ENCODE measurements around the gene ZNF529.
"Not testable (repeated sequence)": the region's sequence is repeated elsewhere in the genome, so short reads cannot be mapped to it uniquely, and the experiment has no call there.

Gene ZNF529

GRCh38 chr19:36573020-36573894 is at the start of gene ZNF529:
TSS of gene ZNF529 (minus strand) at chr19:36573292. CDS start at chr19:36572346, 946 bp downstream.
- peak; percentile 89 for DNase-seq

GRCh38 chr19:36605877-36606478 is 32.9 kb upstream of the ZNF529 start:
- no peak for DNase-seq

DNA sequence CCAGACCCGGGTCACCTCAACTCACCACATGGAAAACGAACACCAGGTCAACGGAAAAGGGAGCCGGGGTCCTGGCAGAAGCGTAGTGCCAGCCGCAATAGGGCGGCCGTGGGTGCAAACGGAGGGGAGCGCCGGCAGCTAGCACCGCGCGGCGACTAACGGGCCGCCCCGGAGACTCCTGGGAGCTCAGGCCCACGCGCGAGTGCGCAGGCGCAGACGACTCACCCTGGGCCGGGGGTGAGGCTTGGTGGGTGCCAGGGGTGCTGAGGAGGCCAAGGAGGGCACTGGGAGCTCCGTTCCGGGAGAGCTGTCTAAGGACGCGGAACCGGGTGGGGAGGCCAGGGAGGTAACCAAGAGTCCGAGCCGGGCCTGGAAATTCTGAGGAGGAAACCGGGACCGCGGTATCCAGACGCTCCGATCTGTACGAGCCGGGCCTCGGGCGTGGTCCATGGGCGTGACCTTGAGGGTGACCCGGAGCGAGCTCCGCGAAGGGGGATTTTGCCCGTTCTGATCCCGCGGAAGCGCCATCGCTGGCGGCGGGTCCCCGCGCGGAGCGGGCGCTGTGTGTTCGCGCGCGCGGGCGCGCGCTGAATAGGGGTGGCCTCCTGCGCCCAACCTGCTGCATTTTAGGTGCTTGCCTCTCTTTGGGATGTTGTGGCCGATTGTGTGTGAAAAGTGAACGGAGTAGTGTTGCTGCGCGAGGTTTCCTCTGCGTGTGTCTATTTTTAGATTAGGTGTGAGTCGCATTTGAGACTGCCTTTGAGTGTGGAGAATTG is 32.2 kb upstream of the ZNF529 start, which contains the start of gene ZNF382:
Gene ZNF382, plus strand, starts transcription at position 213 of the 776 bp plus-strand sequence. CDS start 4,602 bp downstream, outside the sequence.
- DNase-seq, result peak; percentile 92

- DNase-seq, result peak; percentile 91
Measured at GRCh38 chr19:36604656-36605100, 31.6 kb upstream of the ZNF529 start.

DNA sequence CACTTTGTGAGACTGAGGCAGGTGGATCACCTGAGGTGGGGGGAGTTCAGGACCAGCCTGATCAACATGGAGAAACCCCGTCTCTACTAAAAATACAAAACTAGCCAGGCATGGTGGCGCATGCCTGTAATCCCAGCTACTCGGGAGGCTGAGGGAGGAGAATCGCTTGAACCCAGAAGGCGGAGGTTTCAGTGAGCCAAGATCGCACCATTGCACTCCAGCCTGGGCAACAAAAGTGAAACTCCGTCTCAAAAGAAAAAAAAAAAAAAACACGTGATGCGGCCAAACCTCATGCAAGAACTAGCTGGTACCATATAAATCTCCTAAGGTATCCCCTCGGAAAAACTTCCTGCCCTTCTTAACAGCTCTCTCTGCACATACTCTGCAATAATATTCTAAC is 29.6 kb upstream of the ZNF529 start:
- DNase-seq, result not testable (repeated sequence)

DNA sequence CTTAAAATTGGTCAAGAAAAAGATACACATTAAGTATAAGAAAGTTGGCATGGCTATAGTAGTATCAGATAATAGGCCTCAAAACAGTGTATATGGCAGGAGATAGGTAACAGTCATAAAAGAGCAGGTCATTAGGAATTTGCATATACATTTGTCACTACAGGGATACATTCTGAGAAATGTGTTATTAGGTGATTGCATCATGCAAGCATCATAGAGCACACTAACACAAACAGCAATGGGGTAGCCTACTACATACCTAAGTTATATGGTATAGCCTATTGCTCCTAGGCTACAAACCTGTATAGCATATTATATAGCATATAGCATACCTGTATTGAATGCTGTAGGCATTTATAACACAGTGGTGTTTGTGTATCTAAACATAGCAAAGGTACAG is 6.2 kb upstream of the ZNF529 start:
- no peak for DNase-seq

DNA sequence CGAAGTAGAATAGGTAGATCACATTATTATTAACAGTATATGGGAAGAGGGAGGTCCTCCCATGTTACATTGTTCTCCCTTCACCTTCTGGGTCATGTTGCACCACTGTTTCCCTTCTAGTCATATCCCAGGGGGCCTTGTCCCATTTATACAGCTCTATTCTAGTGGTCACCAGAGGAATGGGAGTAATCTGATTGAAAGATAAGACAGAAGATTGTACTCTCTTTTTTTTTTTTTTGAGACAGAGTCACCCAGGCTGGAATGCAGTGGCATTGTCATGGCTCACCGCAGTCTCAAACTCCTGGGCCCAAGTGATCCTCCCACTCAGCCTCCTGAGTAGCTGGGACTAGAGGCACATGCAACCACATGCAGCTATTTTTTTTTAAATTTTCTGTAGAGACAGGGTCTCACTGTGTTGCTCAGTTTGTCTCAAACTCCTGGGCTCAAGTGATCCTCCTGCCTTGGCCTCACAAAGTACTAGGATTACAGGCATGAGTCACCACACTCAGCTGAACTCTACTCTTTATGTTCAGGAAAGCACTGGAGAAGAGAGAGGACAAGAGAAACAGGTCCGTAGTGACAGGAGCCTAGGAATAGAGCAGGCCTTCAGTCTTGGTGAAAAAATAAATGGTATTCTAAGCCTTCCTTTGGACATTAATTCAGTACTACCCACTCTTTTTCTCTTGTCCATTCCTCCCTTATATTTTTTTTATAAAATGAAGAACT is 4.3 kb upstream of the ZNF529 start:
- no peak for DNase-seq

- no peak for DNase-seq
Measured at GRCh38 chr19:36574741-36575140, 1.6 kb upstream of the ZNF529 start.

DNA sequence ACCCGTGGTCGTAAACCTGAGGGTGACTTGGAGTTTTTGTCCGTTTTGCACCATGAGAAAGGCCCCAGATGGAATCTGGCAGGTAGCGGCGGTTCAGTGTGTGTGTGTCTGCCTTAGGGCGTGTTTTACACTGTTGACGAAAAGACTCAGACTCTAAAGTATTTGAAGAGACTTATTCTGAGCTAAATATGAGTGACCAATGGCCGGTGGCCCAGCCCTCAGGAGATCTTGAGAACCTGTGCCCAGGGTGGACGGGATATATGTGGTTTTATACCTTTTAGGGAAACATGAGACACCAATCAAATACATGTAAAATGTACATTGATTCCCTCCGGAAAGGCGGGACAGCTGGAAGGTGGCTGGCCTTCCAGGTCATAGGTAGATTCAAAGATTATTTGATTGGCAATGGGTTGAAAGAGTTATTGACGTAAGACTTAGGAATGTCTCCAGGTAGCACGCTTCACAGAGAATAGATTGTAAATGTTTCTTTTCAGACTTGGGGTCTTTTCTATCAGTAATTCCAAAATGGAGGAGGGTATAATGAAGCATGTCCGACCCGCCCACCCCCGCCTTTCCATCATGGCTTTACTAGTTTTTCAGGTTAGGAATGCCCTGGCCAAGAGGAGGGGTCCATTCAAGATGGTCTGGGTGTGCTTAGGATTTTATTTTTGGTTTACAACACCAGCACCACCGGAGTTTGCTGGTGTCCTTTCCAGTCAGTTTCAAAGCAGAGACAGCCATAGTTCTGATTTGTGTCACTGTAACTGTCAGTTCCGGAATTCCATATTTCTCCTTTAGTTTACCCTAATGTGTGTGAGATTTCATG is 1.0 kb upstream of the ZNF529 start:
- no peak for DNase-seq

DNA sequence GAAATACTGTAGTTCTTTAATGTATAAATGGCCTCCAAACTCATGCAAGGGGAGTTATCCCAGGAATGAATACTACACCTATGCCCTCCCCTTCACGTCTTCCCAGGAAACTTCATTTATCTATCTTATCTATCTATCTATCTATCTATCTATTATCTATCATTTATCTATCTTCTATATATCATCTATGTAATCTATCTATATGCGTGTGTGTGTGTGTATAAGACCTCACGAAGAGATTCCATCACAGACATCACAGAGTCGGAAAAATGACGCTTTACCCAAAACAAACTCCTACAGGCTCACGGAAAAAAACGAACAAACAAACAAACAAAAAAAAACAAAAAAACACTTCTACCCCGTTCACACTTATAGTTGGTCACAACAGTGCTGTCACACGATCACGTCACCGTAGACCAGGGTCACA is 486 bp downstream of the ZNF529 start:
- no peak for DNase-seq

- no peak for DNase-seq
Measured at GRCh38 chr19:36564391-36564790, 8.7 kb downstream of the ZNF529 start.

- DNase-seq, result no peak
Measured at GRCh38 chr19:36547001-36547732, 25.9 kb downstream of the ZNF529 start.

DNA sequence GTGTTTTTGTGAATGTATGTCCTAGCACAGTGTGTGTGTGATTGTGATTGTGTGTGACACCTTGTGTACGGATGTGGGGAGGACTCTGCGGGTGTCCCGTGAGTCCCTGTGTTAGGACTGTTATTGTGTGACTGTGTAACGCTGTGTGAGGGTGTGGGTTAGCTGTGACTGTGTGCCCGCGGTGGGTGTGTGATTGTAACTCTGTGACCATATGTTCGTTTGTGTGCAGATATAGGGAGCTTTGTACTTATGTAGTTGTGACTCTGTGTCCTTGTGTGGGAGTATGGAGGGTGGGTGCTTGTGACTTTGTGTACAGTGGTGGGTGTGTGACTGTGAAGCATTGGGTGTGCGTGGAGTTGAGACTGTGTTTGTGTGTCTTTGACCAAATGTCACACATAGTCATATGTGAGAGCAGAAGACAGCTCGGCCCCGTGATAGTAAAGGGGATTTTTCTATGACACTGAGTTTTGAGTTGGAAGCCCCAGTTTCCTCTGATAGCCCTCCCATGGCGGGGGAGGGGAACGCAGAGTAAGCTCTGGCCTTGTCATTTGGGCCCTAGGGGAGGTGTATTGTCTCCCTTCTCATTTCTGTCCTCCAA is 44.1 kb downstream of the ZNF529 start:
- DNase-seq, result peak; percentile 48

- peak; percentile 96 for DNase-seq
Measured at GRCh38 chr19:36528194-36528920, 44.7 kb downstream of the ZNF529 start, which contains the start of gene ZNF260. TSS of gene ZNF260 (minus strand) at chr19:36528271. CDS start at chr19:36515238, 13,033 bp downstream.

DNA sequence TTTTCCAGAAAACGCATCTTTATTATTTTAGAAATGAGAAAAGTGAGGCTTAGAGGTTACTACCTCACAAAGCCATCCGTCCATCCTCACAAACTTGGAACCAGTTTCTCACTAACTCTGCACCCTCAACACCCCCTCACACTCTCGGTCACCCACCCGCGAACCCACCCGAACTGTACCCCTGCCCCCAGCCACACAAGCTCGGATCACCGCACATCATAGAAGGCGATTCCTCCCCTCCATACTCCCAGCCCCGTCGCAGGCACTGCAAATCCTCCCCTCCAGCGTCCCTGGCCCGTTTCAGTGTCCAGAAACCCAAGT is 45.3 kb downstream of the ZNF529 start:
- no peak for DNase-seq

- DNase-seq, result no peak
Measured at GRCh38 chr19:36527341-36527740, 45.8 kb downstream of the ZNF529 start.

GRCh38 chr19:36526581-36526980 is 46.5 kb downstream of the ZNF529 start:
- DNase-seq, result no peak

DNA sequence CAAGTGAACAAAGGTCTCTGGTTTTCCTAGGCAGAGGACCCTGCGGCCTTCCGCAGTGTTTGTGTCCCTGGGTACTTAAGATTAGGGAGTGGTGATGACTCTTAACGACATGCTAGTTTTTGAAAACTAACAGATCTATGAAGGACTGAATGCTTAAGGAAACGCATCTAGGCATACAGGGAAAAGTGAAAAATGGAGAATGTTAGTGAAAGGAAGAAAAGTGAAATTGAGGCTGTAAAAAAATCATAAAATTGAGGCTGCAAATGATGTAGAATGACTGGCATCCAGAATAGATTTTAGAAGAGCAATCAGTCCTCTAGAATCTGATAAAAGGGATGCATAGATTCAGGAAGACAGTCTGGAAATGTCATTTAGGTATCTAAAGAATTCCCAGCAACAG is 48.5 kb downstream of the ZNF529 start:
- no peak for DNase-seq

- DNase-seq, result no peak
Measured at GRCh38 chr19:36514012-36514612, 59.0 kb downstream of the ZNF529 start.
